Activated T-helper 1 cell treated with Interleukin-2 at 50 U/mL for 16 hours (primary cell): ENCODE measurements around the gene EBP.

Experiments
- DNase-seq: peaks from one replicate; pipeline ENCODE4 v3.0.0-alpha.2; 2020; ENCODE audit warnings: low read depth

EBP gene

DNA sequence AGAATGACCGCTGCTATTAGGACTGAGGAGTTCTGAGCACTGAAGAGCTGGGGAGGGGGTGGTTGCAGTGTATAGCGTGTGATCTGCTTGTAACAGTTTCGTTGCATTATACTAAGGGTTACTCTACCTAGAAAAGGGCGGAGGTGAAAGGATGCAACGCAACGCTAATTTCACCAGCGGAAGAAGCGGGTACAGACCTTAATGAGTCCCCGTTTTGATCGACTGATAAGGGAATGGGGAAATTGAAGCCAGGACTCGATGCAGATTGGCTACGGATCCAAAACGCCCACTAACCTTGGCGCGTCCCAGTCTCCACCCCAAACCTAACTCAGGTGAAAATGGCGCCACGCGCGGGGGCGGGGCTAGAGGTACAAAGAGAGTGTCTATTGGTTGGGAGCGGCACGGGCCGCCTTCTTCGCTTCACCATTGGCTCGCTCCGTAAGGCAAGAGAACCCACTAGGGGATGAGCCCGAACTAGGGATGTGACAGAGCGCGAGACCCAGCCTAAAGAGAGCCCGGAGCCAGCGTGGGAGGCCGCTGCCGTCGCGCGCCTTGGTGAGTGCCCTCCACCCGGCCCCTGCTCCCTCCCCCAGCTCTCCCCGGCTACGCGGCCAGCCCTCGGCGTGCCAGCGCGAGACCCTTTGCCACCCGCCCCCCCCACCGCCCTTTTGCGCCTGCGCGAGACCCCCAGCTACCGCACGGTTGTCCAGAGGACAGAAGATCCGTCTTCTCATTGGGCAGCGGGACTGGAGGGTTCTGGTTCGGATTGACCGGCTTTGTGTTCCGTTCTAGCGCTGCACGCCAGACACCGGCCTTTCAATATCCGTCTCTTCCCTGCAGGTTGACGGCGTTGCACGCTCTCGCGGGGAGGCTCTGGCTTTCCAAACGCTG lies at the start of gene EBP:
TSS of gene EBP (plus strand) at position 456 of the 891 bp plus-strand sequence. CDS start 1,964 bp downstream, outside the sequence.
- peak; percentile 88 for DNase-seq

DNA sequence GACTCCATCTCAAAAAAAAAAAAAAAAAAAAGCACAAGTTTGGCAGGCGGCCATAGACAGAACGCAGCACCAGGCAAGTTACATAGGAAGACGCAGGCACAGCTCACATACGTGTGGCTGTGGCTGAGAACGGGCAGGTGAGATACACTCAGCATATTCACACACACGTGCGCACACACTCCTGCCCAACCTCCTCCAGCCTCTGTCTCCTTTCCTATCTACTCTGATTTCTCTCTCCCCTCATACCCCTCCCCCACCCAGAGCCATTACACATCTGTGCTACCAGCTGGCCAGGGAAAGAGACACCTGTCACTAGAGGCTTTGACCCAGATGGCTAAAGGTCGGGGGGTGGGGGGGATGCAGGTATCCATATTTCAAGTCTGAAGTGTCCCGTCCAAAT lies 49.4 kb upstream of the EBP start:
- DNase-seq = no peak

DNA sequence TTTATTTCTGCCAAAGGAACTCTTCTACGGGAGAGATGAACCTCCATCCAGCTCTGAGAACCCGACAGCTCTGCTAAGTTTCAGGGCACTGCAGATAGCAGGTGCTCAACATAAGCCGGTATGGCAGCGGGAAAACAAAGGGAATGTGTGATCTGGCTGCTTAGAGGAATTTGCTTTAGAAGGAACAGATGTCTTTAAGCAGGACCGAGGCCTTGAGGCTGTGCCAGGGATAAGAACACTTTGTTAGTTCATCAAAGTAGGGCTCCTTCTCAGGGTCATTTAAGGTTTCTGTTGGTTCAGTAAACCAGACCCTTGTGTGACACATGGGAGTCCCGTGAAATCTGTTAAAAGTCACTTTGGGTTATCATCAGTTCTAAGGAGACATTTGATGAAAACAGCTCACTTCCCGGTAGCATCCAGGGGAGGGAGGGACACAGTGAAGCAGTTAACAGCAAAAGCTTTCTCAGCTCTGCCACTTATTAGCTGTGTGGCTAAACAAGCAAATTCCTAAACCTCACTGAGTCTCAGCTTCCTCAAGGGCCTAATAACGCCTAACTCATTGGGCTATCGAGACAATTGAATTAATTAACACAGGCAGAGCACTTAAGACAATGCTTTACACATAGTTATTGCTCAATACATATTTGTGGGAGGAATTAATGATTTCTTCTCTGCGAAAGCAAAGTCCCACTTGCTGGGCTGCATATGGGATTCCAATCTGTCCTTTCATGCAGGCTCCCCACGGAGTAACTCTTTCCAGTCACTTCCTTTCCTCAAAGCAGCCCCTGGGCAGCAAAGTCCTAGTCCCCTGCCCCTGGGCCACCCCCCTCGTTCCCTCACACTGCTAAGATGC lies 48.5 kb upstream of the EBP start:
- no peak for DNase-seq

DNA sequence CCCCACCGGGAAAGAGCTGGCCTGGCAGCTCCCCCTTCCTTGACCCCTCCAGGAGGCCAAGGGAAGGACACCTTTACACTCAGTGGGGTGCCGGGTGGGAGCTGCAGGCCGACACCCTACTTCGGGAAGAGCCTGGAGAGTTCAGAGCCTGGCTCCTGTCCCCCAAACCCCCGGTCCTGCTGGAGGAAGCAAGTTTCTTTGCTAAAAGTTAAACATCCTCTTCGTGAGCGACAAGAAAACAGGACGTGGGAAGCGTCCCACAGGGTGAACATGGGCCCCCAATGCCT lies 48.0 kb upstream of the EBP start:
- DNase-seq = no peak

DNA sequence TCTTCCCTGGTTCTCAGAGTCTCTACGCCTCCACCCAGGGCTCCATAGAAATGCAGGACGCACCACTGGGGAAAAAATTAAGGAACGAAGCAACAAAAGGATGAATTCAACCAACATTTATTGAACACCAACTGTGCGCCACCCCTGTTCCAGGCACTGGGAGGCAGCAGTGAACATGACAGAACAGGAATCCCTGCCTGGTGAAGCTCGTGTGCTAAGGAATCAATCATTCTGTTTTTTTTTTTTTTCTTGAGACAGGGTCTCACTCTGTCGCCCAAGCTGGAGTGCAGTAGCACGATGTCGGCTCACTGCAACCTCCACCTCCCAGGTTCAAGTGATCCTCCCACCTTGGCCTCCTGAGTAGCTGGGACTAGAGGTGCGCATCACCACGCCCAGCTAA lies 47.5 kb upstream of the EBP start:
- DNase-seq = no peak

DNA sequence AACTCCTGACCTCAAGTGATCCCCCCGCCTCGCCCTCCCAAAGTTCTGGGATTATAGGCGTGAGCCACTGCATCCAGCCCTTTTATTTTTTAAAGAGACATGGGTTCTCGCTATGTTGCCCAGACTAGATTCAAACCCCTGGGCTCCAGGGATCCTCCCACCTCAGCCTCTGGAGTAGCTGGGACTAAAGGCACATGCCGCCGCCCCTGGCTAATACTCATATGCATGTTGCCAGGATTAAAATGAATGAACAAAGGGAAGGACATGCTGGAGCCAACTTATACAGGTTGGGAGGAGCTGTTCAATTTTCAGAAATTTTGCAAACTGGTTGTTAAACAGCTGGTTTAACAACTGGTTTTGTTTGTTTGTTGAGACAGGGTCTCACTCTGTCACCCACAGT lies 47.0 kb upstream of the EBP start:
- no peak for DNase-seq

DNA sequence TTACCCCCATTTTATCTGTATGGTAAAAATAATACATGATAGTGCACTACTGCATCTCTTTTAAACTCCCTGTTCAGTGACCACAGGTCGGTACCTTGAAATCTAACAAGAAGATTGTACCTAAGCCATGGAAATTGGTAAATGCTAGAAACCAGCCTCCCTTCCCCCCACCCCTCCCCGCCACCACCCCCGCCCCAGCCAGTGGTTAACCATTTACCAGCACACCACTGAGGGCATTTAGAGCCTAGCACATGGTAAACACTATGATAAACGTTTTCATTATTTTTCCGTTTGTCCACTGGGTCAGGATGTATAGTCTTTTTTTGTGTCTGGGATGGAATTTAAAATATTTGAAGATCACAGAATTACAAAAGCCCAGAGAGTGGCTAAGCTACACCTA lies 46.3 kb upstream of the EBP start:
- no peak for DNase-seq

DNA sequence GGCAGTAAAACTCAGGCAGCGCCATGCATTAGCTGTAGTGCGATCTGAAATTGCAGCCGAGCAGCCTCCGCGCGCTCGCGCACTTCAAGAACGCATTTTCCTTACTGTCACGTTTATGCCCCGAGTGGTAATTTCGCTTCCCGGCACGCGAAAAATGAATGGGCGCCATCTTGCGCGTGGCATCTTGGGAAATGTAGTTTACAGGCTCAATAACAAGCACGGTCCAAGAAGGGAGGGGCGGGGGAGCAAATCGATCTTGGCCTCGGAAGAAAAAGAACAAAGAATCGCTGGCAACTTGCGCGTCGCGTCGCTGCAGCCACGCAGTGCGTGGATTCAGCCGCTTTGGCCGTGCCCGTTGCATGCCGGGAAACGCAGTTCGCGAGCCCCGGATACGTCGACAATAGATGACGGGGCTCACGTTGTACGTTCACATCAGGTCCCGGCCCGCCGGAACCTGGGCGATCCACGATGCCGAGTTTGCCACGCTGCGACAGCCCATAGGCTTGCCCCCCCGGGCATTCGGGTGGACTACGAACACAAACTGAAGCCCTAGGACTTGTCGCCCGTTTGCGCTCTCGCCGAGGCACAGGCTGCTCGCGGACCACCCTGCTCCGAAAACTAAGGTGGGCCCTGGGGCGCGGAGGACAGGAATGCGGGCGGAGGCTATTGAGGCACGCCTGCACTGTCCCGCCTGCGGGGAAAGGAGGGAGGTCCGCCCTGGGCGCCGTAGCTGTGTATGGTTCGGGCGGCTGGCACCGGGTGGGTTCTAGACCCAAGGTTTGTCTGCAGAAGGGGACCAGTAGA lies 45.6 kb upstream of the EBP start, which contains the start of gene FTSJ1:
TSS of gene FTSJ1 (plus strand) at position 426 of the 804 bp plus-strand sequence. CDS start 1,849 bp downstream, outside the sequence.
- peak; percentile 77 for DNase-seq

DNA sequence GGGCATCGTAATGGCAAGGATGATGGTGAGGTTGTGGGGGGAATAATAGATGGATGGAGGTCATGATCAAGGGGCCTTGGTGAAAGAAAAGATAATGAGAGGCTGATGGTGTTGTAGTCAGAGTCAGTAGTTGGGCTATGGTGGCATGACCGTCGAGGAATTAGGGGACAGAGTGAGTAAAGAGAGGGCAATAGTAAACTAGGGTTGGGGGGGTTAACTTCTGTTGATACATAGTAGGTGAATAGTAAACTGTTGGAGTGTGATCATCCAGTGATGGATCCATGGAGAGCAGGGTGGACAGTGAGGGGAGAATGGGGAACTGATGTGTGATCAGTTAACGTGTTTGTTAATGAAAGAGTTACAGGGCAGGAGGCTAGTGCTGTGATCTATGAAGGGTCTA lies 44.7 kb upstream of the EBP start:
- DNase-seq = no peak

DNA sequence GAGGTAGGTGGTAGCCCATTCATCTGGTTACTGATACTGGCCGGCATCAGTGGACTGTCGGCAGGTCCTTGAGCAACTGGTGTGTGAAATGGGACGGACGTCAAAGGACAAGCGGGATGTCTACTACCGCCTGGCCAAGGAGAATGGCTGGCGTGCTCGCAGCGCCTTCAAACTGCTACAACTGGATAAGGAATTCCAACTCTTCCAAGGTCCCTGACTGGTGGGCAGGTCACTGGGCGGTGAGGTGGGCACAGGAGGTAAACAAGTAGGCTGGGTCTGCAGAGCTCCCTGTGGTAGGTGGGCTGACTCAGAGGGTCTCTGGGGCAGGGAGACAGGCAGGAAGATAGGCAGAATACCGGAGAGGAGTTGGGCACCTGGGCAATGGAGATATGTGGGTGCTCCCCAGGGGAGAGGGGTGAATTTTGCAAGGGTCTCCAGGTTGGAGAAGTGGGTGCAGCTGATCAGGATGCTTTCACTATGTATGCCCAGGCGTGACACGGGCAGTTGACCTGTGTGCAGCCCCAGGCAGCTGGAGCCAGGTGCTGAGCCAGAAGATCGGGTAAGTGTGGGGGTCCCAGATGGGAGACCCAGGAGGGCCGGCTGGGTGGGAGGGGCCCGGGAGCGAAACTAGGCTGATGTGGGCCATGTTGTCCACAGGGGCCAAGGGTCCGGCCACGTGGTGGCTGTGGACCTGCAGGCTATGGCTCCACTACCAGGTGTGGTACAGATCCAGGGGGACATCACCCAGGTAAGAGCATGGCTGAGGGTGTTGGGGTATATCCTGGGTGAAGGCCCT lies 43.5 kb upstream of the EBP start:
- DNase-seq = no peak

DNA sequence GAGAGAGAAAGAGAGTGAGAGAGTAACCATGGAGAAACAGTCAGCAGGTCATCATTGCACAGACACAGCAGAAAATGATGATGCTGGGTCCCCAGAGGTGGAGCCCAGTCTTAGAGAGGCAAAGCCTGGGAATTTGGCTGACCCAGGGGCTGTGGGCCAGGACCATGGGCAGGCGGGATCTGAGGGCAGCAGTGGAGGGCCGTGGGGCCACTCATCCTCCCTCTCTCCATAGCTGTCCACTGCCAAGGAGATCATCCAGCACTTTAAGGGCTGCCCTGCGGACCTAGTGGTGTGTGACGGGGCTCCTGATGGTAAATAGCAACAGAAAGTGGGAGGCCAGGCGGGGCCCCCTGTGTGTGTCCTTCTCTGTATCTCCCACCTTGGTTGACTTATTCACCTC lies 42.8 kb upstream of the EBP start:
- DNase-seq = no peak

DNA sequence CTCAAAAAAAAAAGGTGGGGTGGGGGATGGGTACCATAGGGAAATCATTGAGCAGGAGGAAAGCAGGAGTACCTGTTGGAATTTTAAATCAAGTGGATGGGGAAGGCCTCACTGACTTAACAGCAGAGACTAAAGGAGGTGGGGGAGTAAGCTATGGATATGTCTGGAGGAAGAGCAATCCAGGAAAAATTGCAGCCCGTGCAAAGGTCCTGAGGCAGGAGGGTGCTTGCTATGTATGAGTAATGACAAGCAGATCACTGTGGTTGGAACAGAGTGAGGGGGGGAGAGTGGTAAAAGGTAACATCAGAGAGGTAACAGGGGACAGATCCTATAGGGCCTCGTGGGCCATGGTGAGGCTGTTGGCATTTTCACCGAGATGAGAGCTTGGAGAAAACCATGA lies 41.5 kb upstream of the EBP start:
- DNase-seq = no peak

DNA sequence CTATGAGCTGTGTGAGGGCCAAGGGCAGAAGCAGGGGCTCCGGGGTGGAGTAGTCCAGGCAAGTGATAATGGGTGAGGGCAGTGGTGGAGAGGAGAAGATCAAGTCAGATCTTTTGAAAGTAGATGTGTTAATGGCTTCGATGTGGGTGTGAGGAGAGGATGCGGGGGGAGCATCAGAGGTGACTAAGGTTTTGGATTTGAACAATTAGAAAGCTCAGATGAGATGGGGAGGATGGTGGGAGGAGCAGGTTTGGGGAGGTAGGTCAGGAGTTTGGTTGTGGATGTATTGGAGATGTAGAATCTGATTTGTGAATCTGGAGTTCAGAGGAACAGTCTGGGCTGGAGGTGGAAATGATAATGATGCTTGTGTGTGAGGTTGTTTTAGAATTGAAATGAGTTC lies 41.0 kb upstream of the EBP start:
- DNase-seq = no peak

DNA sequence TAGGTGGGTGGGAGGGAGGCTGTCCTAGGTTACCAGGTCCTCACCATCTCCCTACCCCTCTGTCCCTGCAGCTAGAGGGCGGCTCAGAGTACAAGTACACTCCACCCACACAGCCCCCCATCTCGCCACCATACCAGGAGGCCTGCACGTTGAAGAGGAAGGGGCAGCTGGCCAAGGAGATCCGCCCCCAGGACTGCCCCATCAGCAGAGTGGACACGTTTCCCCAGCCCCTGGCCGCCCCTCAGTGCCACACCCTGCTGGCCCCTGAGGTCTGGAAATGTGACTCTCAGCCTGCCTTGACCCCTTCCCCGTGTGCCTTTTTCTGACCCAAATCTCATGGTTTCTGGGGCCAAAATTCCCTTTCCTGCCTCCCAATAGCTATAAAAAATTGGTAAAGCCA lies 39.1 kb upstream of the EBP start:
- DNase-seq = no peak

DNA sequence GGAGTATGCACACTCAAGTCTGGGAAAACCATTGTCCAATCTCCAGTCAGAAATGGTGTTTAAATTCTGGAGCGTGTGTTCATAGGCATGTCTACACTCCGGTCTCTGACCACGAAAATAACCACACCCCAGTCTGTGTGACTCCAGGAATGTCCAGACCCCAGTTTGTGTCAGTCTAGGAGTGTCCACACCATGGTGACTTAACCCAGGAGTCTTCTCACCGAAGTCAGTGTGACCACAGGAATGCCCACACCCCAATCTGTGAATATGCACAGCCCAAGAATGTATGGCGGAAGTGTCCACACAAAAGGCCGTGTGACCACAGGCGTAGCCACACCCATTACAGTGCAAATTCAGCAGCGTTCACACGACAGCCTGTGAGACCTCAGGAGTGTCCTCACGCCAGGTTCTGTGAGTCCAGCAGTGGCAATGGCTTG lies 34.2 kb upstream of the EBP start:
- no peak for DNase-seq

DNA sequence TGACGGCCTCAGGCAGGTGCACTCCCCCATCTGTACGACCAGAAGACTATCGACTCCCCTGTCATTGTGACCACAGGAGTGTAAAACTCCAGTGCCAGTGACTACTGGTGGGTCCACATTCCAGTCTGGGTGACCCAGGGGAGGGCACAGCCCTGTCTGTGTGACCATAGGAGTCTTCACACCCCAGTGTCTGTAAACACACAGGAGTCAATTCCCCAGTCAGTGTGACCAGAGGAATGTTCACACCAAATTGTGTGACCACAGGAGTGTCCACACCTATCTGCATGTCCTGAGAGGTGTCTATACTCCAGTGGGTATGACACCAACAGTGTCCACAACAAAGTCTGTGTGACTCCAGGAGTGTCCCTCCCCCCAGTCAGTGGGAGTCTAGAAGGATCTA lies 33.6 kb upstream of the EBP start:
- no peak for DNase-seq

DNA sequence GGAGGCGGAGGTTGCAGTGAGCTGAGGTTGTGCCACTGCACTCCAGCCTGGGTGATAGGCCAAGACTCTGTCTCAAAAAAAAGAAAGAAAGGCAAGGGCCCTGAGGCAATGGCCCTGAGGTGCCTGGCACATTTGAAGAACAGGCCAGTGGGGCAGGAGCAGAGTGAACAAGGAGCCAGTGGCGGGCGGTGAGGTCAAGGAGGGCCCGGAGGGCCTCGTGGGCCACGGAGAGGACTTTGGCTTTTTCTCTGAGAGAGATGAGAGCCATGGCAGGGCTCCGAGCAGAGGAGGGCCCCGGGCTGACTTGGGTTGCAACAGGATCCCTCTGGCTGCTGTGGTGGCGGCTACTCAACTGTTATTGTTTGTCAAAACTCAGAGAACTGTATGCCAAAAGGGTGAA lies 32.3 kb upstream of the EBP start:
- no peak for DNase-seq

DNA sequence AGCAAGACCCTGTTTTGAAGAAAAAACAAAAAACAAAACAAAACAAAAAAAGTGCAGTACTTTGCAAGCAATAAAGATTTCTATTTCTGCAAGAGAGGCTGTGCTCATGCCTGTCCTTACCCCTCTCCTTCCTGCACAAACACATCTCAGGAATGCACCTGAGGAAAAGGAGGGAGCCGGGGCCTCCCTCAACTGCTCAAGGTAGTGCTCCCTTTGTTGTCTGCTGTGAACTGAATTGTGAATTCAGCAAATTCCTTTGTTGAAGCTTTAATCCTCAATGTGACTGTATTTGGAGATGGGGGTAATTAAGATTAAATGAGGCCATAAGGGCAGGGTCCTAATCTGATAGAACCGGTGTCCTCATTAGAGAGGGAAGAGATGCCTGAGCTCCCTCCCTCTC lies 31.7 kb upstream of the EBP start:
- no peak for DNase-seq

DNA sequence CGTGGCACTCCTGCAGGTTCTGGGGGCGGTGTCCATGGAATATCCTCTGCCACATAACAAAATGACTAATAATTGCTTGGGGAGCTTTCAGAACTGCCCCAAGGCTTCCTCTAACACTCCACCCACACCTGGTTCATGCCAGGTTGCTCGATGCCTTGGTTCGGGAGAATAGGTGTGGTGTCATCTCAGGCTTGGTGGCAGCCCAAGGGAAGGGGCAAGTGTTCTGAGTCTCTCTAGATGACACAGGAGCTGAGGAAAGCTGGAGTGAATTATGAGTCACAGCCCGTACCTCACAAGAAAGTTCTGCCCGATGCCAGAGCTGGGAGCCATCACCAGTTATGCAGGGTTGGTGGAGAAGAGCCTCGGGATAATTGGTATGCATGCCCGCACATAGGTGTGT lies 30.9 kb upstream of the EBP start:
- no peak for DNase-seq

DNA sequence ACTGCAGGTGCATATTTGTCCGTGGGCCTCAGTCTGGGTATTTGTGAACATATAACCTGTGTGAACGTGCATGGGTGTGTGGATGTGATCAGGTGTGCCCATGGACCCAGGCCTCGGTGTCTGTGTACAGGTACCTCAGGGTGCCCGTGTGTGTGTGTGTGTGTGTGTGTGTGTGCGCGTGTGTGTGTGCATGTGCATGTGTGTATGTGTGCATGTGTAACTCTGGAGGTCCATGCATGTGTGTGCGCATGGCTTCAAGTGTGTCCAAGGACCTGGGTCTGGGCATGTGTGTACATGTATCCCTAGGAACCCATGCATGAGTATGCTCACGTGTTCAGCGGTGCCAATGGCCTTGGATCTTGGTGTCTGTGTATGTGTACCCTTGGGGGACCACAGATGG lies 29.8 kb upstream of the EBP start:
- no peak for DNase-seq

DNA sequence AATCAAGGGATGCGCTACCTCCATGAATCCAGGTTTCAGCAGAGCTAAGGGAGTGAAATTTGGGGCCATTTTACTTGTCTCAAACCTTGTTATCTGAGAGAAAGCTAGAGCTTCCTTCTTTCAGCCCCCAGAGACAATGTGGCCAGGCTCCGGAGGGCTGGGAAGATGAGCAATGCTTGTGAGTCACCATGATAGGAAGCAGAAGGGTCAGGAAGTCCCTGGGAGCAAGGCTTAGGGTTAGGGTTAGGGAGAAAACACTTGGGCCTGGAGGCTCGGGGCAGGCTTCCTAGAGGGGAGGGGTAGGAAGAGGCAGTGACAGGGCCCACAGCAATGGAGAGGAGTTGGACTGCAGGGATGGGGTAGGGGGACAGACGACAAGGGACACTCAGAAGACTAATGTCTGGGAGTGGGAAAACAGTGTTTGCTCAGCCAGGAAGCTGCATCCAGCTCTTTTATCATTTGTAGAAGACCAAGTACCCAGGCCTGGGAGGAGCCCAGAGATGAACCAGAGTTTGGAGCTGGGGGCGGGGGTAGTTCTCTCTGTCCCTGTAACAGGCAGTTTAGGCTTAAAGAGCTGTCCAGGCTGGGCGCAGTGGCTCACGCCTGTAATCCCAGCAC lies 29.2 kb upstream of the EBP start:
- DNase-seq = no peak
